Panc1 (cell line): ENCODE results near the gene GNL2. TPM values are rescaled to one million over a fixed set of nuclear protein-coding genes. Genes with fewer than 3 reads are reported as not detected.

Experiments
- ATAC-seq: fragments of 200-7000 bp; cut with Tn5 transposase; 2 replicates; pipeline ENCODE4 v1.9.1; 2020; ENCODE audit warnings: mild to moderate bottlenecking, moderate library complexity
- BruUV-seq: library from RNA; stranded (reverse); fragments of 400-500 nt; replicated peaks from 2 replicates; lab custom pipeline; 2021; lab: Mats Ljungman, UMichigan
- CTCF ChIA-PET: fragments of 300-600 bp; sonication (Branson Sonifier 250); formaldehyde crosslinking; loops from one replicate; lab custom pipeline; 2022; ENCODE audit warnings: antibody characterized with exemption; lab: Charles Lee
- POLR2A ChIA-PET: fragments of 300-600 bp; sonication (Branson Sonifier 250); formaldehyde crosslinking; loops from one replicate; lab custom pipeline; 2022; ENCODE audit warnings: antibody characterized with exemption; lab: Charles Lee
- DNase-seq: peaks from one replicate; pipeline ENCODE4 v3.0.0-alpha.2; 2010; ENCODE audit warnings: low read depth, low spot score
- H3K27ac ChIP-seq: 2 replicates; pipeline ENCODE4 v1.5.1; 2011; ENCODE audit warnings: mild to moderate bottlenecking, low read length, inconsistent platforms
- H3K27me3 ChIP-seq: fragments of 200-500 bp; sonication (Bioruptor generic); 2 replicates; pipeline ENCODE4 v1.6.0; 2014; ENCODE audit warnings: low read length, inconsistent platforms; ENCODE audit not compliant: control insufficient read depth, insufficient read depth
- H3K36me3 ChIP-seq: fragments of 200-500 bp; sonication (Bioruptor generic); 2 replicates; pipeline ENCODE4 v1.5.1; 2014; ENCODE audit warnings: inconsistent platforms, mild to moderate bottlenecking, low read length, moderate library complexity; ENCODE audit not compliant: control insufficient read depth, insufficient read depth
- H3K4me1 ChIP-seq: 2 replicates; pipeline ENCODE4 v1.5.1; 2011; ENCODE audit warnings: inconsistent platforms, mild to moderate bottlenecking, low read length, moderate library complexity; ENCODE audit not compliant: control insufficient read depth, insufficient read depth
- H3K4me3 ChIP-seq, 2 experiments: 2 replicates each; pipeline ENCODE4 v1.5.1; 2011 to 2012; ENCODE audit warnings: low read depth in 2 of 2, low read length in 2 of 2, mild to moderate bottlenecking in 2 of 2, inconsistent platforms in 1 of 2, moderate library complexity in 1 of 2
- H3K9me3 ChIP-seq: fragments of 200-500 bp; sonication (Bioruptor generic); 2 replicates; pipeline ENCODE4 v1.5.1; 2014; ENCODE audit warnings: low read depth, mild to moderate bottlenecking, inconsistent platforms, low read length, moderate library complexity; ENCODE audit not compliant: control insufficient read depth, insufficient read depth
- CTCF ChIP-seq: fragments of 450-650 bp; IDR thresholded peaks from 2 replicates; pipeline ENCODE4 v1.5.1; 2017; ENCODE audit warnings: mild to moderate bottlenecking
- POLR2AphosphoS5 ChIP-seq: IDR thresholded peaks from 2 replicates; pipeline ENCODE4 v1.6.1; 2012; ENCODE audit warnings: mild to moderate bottlenecking, low read depth, low read length, moderate library complexity
- REST ChIP-seq, 2 experiments: IDR thresholded peaks; 2 replicates each; pipeline ENCODE4 v1.6.1; 2011 to 2012; ENCODE audit warnings: low read depth in 2 of 2, control low read depth in 1 of 2, low read length in 1 of 2, mild to moderate bottlenecking in 1 of 2, moderate library complexity in 1 of 2; ENCODE audit not compliant: insufficient read depth in 1 of 2
- SIN3A ChIP-seq: IDR thresholded peaks from 2 replicates; pipeline ENCODE4 v1.6.1; 2012; ENCODE audit warnings: low read depth, mild to moderate bottlenecking, low read length, moderate library complexity, borderline replicate concordance; ENCODE audit not compliant: insufficient read depth
- TCF7L2 ChIP-seq: IDR thresholded peaks from 2 replicates; pipeline ENCODE4 v1.6.1; 2011; ENCODE audit warnings: mild to moderate bottlenecking, low read depth, low read length, inconsistent platforms
- in situ Hi-C: cut with HindIII; loops from 2 replicates; pipeline ENCODE4 v1.10.0; 2016; ENCODE audit warnings: low sequenced_read_pairs, low pct_unique_long_range_greater_than_20kb
- intact Hi-C: fragments of 100-400 bp; cut with micrococcal nuclease; formaldehyde crosslinking; loops from one replicate; pipeline ENCODE4 v1.10.0; 2022; ENCODE audit not compliant: unreplicated experiment
- total RNA-seq: library from RNA; stranded (reverse); gene quantifications from one replicate; pipeline ENCODE4 v1.2.1, GENCODE V29; 2021; ENCODE audit not compliant: unreplicated experiment

GNL2 gene
- total RNA-seq, 1 experiment from 2014 or later, result 73.4 TPM

- in situ Hi-C loops, result loop anchor here (5.0 kb wide), 1 partner anchor 96 kb away; the partner anchor contains the start of gene CDCA8
- TSS peak; percentile 97 for BruUV-seq
- Histone ChIP-seq H3K27ac (peak overlapping the region; percentile 83), H3K36me3 (peaks cover 26% of the 10 kb centered on the region), H3K27me3 (no peaks in the 10 kb centered on the region), H3K4me1 (peaks cover 9% of the 10 kb centered on the region), H3K4me3 (peak overlapping the region; percentile 99 to 100), H3K9me3 (no peaks in the 10 kb centered on the region)
- TF ChIP-seq POLR2AphosphoS5 (no peak), CTCF (no peak), TCF7L2 (no peak), REST (IDR thresholded peaks at IDR 0.05; ENCODE audit: insufficient read depth in 1 of 2, low read depth in 2 of 2, low read length in 1 of 2) (no peak), SIN3A (no peak)
- intact Hi-C loops, result no loop called here
- ATAC-seq, result peak; percentile 49
- DNase-seq, result no peak
- CTCF ChIA-PET, result interaction anchor here (0.6 kb wide), 1 partner anchor 91 kb away, joined by 3 read pairs; no protein-coding TSS in a partner anchor
- POLR2A ChIA-PET, result interaction anchor here (0.7 to 0.9 kb wide), 2 partner anchors 9 to 15 kb away, joined by 3 read pairs; no protein-coding TSS in a partner anchor
These were observed 488 bp upstream of the GNL2 start for GRCh38 chr1:37596182-37596667.

- ATAC-seq (no peak), DNase-seq (no peak)
- Histone ChIP-seq H3K4me3 (peak overlapping the region in 1 of 2 experiments; percentile 99; a peak in 2 of 4 replicates), H3K9me3 (no peaks in the 10 kb centered on the region), H3K27me3 (no peaks in the 10 kb centered on the region), H3K36me3 (peaks cover 42% of the 10 kb centered on the region), H3K4me1 (peaks cover 9% of the 10 kb centered on the region), H3K27ac (no peak overlapping the region)
- intact Hi-C loops, result no loop called here
- in situ Hi-C loops, result no loop called here
- CTCF ChIA-PET, result no interaction called here
- POLR2A ChIA-PET, result no interaction called here
- BruUV-seq, result no TSS peak
- TF ChIP-seq SIN3A (no peak), REST (IDR thresholded peaks at IDR 0.05; ENCODE audit: insufficient read depth in 1 of 2, low read depth in 2 of 2, low read length in 1 of 2) (no peak), TCF7L2 (no peak), CTCF (no peak), POLR2AphosphoS5 (no peak)
These were observed 2.0 kb downstream of the GNL2 start for GRCh38 chr1:37593726-37594125.
